LHCN-M2 (cell line): Measurements from ENCODE around the gene GLYATL1B. TPM values are rescaled to one million over a fixed set of nuclear protein-coding genes. Genes with fewer than 3 reads are reported as not detected.
A peak's percentile ranks its signal among the peaks of the same experiment; 100 is the strongest.
"Not testable (repeated sequence)": the region's sequence is repeated elsewhere in the genome, so short reads cannot be mapped to it uniquely, and the experiment has no call there.

Source experiments
- DNase-seq: peaks from one replicate; pipeline ENCODE4 v3.0.0-alpha.2; 2012; ENCODE audit warnings: low read depth
- polyA plus RNA-seq: library from polyadenylated mRNA; unstranded; fragments of >200 nt; gene quantifications from one replicate; pipeline ENCODE4 v1.2.1, GENCODE V29; 2012; ENCODE audit warnings: missing spikeins
- total RNA-seq: library from RNA; depleted of rRNA; stranded (reverse); fragments of >200 nt; gene quantifications from 2 replicates; pipeline ENCODE4 v1.2.3, GENCODE V29; 2014; rRNA removed

Gene GLYATL1B, protein sequence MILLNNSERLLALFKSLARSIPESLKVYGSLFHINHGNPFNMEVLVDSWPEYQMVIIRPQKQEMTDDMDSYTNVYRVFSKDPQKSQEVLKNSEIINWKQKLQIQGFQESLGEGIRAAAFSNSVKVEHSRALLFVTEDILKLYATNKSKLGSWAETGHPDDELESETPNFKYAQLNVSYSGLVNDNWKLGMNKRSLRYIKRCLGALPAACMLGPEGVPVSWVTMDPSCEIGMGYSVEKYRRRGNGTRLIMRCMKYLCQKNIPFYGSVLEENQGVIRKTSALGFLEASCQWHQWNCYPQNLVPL
- total RNA-seq, result not detected in 2 replicates
- polyA plus RNA-seq, result not detected

DNA sequence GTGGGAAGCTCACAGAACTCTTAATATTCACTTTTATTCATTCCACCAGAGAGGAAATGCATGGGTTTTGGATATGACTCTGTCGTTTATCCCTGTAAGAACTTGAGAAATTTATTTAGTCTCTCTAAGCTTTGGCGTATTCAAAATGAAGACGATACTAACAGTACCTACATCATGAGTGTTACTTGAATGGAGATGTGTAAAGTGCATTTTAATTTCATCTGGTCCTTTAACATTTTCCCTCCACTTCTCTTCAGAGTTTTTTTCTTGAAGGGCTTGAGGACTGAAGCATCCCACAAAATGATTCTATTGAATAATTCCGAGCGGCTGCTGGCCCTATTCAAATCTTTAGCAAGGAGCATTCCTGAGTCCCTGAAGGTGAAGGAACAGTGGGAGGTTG, at the start of gene GLYATL1B:
Gene GLYATL1B (plus strand): TSS at position 301 of the 400 bp plus-strand sequence. CDS start 0 bp downstream, at position 301.
- not testable (repeated sequence) for DNase-seq

DNA sequence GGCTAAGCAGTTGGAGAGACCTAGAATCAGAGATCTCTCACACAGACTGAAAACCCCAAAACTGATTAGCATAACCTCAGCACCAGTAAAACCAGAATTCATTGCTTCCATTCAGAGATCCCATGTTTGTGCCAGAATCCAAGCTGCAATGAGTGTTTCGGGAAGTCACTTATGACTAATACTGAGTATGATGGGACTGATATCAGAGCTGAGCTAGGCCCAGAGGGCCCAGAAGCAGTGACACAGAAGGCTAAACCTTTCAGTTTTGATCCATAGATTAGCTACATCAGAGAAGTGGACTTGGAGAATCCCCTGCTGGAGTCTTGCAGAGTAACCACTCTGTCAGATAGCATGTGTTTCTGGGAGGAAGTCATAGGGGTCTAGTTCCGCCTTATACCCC, 49.6 kb upstream of the GLYATL1B start:
- DNase-seq, result not testable (repeated sequence)

DNA sequence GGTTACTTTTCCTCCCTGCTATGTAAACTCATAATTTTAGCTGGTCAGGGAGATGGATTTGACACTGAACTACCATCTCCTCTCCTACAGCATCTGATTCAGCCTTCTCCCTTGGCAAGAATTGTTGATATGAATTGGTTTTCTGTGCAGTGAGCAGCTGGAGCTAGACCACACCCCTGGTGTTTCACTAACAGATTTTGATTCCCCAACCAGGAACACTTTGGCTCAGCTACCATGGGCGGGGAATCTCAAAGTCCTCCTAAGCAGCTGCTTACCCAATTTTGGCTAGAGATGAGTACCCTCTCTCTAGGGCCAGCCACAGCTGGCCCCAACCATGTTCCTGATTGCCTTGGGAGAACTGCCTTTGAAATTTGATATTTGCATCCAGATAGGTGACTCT, 48.7 kb upstream of the GLYATL1B start:
- not testable (repeated sequence) for DNase-seq

DNA sequence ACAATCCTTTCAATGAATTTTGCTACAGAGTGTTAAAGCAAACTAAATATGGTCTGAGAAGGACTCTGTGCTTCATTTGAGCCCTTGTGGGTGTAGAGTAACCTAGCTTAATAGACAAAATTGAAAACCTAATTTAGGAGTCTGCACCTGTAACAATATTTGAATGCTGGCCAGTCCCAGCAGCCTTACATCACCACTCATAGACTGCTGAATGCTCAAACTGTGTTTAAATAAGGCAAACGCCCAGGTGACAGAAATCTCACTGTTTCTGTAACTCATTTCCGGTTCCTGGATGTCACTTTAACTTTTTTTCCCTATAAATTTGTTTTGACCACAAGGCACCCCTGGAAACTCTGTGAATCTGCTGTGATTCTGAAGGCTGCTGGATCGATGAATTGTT, 45.5 kb upstream of the GLYATL1B start:
- no peak for DNase-seq

DNA sequence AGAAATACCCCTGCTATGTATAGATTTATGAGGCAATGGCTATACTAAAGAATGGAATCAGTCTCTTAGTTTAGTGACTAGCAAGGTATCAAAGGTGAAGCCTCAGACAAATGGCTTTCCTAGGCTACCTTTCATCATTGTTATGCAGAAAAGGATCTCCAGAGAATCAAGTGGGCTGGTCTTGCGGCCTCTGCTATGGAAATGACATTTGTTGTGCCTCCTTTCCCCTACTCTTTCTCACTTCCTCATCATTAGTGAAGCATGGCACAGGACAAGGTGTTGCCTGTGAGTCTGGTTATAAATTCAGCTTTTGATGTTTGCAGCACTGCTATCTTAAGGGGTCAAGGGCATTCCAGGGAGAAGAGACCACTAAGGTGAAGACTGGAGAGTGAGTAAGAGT, 34.7 kb upstream of the GLYATL1B start:
- DNase-seq, result not testable (repeated sequence)

DNA sequence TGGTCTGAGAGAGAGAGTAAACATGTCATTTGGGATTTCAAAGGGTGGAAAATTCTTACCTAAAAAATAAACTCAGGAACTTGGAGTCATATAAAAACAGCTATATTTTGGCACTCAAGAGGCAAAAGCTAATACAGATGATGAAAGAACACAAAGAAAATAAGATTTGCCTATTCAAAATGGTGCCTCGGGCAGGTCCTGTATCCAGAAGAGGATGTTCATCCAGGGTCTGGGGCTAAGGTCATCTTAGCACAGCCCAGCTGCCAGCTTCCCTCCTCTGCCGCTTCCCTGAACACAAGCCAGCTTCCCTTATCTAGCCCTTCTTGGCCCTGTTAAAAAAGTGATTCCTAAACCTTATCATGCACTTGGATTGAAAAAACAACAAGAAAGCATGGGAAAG, 33.8 kb upstream of the GLYATL1B start:
- DNase-seq, result not testable (repeated sequence)

DNA sequence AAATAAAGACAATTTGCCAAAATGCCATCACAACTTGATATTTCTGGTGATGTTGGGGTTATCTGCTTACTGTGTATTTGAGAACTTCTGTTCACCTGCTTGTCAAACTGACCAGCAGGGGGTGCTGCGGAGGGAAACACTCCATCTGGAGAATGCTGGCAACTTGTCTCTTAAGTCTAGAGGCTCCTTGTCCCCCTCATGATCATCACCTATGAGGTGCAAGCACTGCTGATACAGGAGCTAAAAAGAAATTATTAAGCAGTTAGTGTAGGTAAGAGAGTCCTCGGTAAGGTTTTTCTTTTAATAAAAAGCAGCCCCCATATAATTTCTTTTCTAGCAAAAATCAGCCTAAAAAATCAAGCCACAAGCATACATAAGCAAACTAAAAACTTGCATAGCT, 32.7 kb upstream of the GLYATL1B start:
- peak; percentile 47 for DNase-seq

DNA sequence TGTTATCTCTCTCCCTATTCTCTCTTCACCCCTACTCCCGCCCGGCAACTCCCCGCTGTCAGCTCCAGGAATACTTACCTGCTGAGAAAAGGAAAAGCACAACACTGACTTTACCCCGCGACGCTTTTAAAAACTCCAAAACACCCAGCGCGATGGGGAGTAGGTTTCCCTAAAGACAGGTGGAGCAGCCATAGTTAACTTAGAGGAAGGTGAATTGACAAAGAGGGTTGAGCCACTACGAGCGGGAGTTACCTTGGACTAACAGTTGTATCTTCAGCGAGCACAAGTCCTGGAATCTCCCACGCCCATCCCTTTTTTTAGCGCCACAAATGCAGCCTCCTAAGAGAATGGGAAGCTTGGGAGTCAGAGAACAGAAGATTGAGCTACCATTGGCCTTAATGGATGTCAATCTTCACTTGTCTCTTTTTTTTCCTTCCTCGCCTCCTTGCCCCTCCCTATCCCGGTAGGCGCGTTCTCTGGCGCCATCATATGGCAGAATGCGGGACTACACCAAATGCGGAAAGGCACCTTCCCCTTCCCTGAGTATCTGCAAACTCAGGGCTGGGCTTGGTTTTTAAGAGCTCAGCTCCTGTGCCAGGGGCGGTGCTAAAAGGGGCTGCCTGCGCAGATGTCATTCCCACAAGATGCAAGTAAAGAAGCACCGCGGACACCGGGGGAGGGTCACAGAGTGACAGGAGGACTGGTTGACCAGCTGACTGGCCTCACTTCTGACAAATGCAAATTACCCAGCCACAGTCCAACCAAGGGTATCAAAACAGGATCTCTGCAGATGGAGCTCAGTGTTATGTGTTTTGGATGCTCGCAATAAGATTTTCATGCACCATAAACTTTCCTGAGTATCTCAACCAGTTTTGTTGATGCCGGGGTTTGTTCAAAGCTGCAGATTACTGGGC, 27.7 kb upstream of the GLYATL1B start:
- peak; percentile 89 for DNase-seq

DNA sequence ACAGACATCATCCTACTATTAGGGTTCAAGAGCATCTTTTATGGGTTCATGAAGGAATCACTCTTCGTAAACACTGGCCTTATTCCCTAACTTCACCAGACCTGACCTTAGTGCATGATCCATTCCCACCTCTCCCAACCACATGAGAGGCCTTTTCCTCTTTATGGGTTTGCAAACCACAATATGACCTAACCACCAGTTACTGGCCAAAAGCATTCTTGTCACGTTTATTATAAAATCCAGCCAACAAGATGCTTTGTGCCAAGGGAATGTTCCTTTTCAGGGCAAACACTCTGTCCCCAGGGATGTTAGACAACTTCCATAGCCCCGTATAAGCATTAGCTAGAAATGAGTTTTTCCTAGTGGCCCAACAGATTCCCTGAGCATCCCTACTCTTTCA, 26.0 kb upstream of the GLYATL1B start:
- DNase-seq, result peak; percentile 32

DNA sequence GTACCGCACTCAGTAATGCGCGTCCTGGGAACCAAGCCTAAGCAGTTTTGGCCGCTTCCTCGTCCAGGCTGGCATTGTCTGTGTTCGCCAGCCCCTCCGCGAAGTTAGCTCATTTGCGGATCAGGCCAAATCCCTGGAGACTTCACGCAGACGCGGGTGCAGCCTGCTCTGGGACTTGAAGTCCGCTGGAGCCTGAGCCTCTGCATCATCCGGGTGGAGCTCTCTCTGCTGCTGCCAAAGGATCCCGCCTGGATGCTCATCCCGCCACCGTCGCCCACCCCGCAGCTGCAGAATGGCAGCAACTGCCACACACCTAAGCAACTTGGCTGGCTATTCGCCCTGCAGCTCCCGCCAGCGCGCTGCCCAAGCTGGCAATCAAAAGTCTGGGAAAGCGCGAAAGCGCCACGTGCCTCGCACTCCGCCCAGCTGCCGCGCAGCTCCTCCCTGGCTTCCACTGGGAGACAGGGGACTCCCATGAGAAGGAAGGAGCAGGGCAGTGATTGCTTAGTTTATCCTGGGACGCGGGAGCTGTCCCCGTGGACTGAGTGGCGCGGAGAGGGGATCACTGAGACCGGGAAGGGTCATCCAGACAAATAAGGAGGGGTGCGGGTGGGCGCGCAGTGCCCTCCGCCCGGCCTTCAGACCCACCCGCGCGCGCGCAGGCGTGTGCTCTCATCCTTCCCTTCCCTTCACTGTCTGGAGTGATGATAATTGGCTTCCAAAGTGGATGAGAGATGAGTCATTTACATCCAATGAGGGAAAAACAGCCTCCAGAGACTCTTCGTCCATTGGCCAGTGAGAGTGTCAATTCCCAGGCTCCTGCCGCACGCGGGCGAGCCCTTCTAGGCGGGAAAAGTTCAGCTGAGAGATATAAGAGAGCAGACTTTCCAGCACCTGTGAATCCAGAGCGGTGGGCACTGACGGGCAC, 23.2 kb upstream of the GLYATL1B start:
- DNase-seq, result no peak

DNA sequence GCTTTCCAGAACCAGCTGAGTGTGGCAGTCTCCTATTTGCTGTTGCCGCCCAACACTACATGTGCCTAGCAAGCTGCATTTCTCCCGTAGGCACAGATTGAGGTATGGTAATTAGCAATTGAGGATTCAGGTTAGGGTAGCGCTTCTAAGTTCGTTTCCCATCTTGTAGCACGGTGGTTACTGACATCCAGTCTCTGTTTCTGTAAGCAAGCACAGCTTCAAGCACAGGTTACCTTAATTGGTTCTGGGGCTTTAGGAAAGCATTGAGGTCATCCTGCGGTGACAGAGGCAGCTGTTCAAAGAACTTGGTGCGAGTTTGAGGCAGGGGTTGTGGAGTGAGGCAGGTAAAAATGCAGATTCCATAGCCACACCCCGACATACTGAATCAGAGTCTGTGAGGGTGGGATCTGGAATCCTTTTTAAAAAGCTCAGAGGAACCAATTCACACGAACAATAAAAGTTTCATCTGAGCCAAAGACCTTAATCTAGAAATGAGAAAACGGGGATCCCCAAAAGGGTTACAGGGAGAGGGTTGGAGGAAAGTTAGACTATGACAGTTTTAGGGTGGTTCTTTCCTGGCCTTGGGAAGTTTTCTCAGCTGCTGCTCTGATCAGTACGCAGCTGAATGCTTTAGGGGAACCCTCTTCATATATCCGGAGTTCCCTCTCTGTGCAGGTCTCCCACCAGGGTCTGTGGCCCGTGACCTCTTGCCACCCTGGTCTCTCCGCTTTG, 21.9 kb upstream of the GLYATL1B start:
- not testable (repeated sequence) for DNase-seq

DNA sequence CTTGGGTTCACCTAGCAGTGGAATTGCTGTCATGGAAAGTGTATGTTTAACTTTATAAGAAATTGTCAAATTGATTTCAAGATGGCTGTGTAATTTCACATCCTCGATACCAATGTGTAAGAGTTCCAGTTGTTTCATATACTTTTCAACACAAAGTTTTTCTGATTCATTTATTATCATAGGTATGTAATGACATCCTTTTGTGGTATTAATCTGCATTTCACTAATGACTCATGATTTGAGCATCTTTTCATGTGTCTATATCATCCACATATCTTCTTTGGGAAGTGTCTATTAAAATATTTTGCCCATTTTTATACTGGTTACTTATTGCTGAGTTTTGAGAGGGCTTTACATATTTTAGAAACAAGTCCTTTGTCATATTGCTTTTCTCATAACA, 17.0 kb upstream of the GLYATL1B start:
- no peak for DNase-seq

DNA sequence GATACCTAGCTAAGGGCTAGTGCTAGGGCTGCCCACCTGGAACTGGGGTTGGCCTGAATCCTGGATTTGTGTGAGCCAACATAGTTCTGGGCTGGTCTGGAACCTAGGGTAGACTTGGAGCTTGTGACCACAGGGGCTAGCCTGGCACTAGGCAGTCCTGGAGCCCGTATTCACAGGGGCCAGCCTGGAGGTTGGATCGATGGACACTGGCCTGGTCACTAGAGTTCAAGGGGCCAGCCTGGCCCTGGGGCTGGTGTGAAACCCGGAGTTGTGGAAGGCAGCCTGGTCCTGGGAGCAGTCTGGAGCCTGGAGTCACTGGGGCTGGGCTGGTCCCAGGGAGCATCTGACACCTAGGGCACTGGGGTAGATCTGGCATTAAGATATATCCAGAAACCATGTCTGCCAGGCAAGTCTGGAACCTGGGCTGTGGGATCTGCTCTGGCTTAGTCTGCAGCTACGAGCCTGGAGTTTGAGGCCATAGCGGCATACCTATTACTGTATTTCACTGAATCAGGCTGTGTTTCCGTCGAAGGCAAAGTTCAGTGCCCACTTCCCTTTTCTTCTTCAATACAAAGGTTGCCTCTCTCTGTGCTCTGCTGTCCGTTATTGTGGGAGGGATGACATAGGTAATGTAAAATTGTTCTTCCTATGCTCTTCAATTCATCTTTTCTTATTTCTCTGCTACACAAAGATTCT, 9.1 kb upstream of the GLYATL1B start:
- no peak for DNase-seq

DNA sequence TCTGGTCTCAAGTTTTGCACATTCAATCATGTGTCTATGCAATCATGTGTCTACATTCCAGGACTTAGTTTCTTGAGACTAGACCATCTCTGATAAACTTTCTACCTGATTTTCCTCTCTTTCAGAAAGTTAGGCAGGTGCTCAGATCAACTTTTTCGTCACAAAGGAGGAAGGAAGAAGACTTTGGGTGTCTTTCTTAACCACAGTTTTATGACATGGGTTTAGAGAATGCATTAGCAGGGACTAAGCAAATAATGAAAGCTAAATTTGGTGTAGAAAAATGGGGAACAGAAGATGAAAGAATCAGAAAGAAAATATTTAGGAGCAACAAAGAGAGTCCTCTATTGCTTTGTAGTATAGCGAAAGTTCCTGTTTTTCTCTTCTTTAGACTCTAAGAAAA, 7.7 kb upstream of the GLYATL1B start:
- no peak for DNase-seq

DNA sequence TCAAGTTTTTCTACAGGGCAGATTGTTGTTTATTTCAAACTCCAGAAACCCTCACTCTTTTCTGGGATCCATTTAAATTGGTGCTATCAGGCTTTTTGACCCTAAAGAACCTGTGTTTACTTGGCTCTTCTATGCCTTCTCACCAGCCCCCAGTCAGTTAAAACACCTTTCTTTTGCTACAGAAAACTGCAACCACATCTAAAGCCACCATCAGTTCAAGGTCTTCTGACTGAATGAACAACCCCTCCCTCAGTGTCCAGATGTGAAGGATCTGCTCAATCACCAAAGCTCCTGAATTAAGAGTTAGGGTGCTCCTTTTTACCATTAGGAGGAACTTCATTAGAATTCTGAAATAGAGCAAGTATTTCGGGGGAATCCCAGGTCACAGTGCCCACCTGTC, 7.0 kb upstream of the GLYATL1B start:
- no peak for DNase-seq

DNA sequence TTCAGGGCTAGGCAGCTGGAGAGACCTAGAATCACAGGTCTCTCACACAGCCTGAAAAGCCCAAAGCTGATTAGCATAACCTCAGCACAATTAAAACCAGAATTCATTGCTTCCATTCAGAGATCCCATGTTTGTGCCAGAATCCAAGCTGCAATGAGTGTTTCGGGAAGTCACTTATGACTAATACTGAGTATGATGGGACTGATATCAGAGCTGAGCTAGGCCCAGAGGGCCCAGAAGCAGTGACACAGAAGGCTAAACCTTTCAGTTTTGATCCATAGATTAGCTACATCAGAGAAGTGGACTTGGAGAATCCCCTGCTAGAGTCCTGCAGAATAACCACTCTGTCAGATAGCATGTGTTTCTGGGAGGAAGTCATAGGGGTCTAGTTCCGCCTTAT, 5.7 kb upstream of the GLYATL1B start:
- DNase-seq, result not testable (repeated sequence)

DNA sequence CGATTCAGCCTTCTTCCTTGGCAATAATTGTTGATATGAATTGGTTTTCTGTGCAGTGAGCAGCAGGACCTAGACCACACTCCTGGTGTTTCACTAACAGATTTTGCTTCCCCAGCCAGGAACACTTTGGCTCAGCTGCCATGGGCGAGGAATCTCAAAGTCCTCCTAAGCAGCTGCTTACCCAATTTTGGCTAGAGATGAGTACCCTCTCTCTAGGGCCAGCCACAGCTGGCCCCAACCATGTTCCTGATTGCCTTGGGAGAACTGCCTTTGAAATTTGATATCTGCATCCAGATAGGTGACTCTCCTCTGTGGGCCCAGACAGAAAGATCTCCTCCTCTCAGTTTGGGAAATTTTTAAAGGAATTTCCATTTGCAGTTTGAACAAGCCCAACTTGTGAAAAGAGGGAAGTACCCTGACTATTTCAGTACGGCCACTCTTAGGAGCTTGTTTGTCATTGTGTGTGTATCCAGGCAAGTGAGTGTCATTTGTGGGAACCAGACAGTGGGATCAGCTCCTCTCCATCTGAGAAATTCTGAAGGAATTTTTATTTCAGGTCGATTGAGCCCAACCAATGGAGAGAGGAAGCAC, 4.6 kb upstream of the GLYATL1B start:
- not testable (repeated sequence) for DNase-seq

DNA sequence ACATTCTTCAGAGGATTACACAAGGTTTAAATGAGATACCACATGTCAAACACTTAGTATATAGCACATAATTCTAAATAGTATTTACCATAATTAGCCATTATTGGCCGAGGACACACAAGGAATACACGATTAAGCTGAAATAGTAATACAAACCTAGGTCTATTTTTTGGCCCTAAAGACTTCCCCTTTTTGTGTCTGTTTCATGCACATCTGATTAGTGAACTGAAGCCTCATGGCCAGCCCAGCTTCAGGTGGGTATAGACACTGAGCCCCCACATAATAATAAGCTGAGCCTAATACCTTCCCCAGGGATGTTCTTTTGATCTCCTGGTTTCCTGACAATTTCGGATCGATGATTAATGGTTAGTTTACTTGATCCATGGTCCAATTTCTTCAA, 2.1 kb downstream of the GLYATL1B start:
- no peak for DNase-seq

DNA sequence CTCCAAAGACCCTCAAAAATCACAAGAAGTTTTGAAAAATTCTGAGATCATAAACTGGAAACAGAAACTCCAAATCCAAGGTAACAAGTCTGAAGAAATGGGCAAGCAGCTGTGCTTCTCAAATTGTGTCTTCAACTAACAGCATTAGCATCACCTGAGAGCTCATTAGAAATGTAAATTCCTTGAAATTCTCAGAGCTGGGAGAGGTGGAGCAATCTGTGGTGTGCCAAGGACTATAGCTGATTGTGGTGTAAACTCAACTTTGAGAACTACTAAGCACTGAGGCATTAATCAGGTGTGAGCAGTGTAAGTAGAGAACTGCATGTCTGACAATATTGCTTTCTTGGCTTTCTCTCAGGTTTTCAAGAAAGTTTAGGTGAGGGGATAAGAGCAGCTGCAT, 7.5 kb downstream of the GLYATL1B start:
- DNase-seq, result not testable (repeated sequence)

DNA sequence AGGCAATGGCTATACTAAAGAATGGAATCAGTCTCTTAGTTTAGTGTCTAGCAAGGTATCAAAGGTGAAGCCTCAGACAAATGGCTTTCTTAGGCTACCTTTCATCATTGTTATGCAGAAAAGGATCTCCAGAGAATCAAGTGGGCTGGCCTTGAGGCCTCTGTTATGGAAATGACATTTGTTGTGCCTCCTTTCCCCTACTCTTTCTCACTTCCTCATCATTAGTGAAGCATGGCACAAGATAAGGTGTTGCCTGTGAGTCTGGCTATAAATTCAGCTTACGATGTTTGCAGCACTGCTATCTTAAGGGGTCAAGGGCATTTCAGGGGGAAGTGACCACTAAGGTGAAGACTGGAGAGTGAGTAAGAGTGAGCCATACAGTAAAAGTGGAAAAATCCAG, 9.1 kb downstream of the GLYATL1B start:
- not testable (repeated sequence) for DNase-seq
